ENCODE results near the gene SLC6A19.

SLC6A19 gene

DNA sequence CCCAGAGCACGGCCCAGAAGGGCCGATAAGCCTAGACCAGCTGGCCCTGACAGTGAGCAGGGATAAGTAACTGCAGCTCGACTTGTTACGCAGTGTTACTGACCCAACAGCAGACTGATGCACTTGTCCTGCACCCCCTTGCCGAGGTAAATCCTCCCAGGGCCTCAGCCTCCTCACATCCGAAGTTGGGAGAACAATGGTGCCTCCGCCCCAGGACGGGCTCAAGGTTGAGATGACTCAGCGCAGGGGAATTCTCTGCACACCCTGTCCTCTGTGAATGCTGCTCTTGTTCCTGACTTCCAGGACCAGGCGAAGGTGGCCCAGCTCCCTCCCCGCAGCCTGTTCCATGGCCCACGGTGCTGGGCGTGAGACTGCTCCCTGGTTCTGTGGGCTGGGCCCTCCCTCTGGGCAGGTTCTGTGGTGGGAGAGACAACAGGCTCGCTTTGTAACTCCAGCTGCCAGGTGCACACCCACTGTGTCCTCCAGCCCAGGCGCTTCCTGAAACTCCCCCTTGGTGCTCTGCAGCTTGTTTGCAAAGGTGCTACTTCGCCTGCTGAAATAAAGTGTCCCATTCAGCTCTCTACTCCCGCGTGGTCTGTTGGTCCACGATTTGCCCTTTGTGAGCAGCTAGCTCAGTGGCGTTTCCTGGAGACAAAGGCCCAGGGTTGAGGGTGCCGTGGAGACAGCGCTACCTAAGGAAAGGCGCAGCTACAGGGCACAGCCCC is 40.1 kb upstream of the SLC6A19 start:
- Histone ChIP-seq H3K27me3 (peaks cover 8% of the 10 kb centered on the region), H3K36me3 (no peaks in the 10 kb centered on the region), H3K4me1 (no peaks in the 10 kb centered on the region), H3K9me3 (peaks cover 5% of the 10 kb centered on the region), H3K4me3 (ENCODE audit: low read depth, low read length) (no peak overlapping the region)
- no peak for TF ChIP-seq CTCF (IDR thresholded peaks at IDR 0.05; ENCODE audit: low read depth, low read length)
- no peak for DNase-seq

- no peaks in the 10 kb centered on the region for H3K4me1 ChIP-seq
- TF ChIP-seq CTCF (IDR thresholded peaks at IDR 0.05; ENCODE audit: low read depth, low read length) = no peak
- H3K9me3 ChIP-seq = no peaks in the 10 kb centered on the region; the same call in 1 of the 2 replicates
- DNase-seq = no peak
- no peaks in the 10 kb centered on the region for H3K36me3 ChIP-seq
- peaks cover 3% of the 10 kb centered on the region; the same call in 1 of the 2 replicates for H3K27me3 ChIP-seq
- H3K4me3 ChIP-seq (ENCODE audit: low read depth, low read length) = no peak overlapping the region
These were observed 39.6 kb upstream of the SLC6A19 start for GRCh38 chr5:1161833-1162229.

- H3K27me3 ChIP-seq = peaks cover 3% of the 10 kb centered on the region; the same call in 1 of the 2 replicates
- no peaks in the 10 kb centered on the region for H3K9me3 ChIP-seq
- TF ChIP-seq CTCF (IDR thresholded peaks at IDR 0.05; ENCODE audit: low read depth, low read length) = no peak
- H3K36me3 ChIP-seq = no peaks in the 10 kb centered on the region
- DNase-seq = no peak
- no peaks in the 10 kb centered on the region for H3K4me1 ChIP-seq
- no peak overlapping the region for H3K4me3 ChIP-seq (ENCODE audit: low read depth, low read length)
These were observed 39.1 kb upstream of the SLC6A19 start for GRCh38 chr5:1162276-1162675.

DNA sequence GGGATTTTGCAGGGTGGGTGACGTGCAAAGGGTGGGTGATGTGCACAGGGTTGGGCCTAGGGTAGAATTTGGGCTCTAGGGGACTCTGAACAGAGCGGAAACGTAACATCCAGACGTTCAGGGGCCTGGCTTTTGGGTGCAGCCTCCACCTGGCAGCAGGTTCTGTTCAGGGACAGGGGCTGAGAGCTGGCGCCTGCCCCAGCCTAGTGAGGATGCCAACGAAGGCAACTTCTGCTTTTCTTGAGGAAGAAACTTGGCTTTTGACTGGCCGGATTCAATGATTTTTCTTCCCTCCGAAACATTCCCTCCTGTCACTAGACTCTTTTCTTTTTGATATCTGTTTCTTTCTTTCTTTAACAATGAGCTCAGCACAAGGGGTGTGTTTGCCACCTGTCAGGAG is 38.6 kb upstream of the SLC6A19 start:
- DNase-seq = no peak
- no peak for TF ChIP-seq CTCF (IDR thresholded peaks at IDR 0.05; ENCODE audit: low read depth, low read length)
- no peaks in the 10 kb centered on the region for H3K4me1 ChIP-seq
- no peaks in the 10 kb centered on the region for H3K36me3 ChIP-seq
- no peaks in the 10 kb centered on the region for H3K9me3 ChIP-seq
- no peak overlapping the region for H3K4me3 ChIP-seq (ENCODE audit: low read depth, low read length)
- H3K27me3 ChIP-seq = peaks cover 3% of the 10 kb centered on the region; the same call in 1 of the 2 replicates

DNA sequence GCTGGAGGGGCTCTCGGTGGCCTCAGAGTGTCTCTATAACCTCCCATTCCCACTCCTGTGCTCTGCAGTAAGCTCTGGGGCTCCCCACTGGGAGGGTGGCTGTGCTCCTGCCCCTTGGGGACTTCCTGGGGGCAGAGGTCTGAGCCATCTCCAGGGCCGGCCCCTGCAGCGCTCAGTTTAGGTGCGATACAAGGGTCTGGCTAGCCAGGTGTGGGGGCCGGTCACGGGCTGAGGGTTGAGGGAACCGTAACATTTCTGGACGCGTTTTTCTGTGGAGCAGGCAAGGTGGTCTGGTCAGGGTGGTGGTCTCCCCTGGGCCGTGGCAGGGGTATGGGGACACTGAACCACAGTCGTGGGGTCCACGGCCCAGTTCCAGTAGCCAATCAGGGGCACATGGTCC is 38.0 kb upstream of the SLC6A19 start:
- Histone ChIP-seq H3K4me1 (no peaks in the 10 kb centered on the region), H3K27me3 (peaks cover 3% of the 10 kb centered on the region; the same call in 1 of the 2 replicates), H3K9me3 (no peaks in the 10 kb centered on the region), H3K4me3 (ENCODE audit: low read depth, low read length) (no peak overlapping the region), H3K36me3 (no peaks in the 10 kb centered on the region)
- DNase-seq = no peak
- no peak for TF ChIP-seq CTCF (IDR thresholded peaks at IDR 0.05; ENCODE audit: low read depth, low read length)

- H3K4me3 ChIP-seq (ENCODE audit: low read depth, low read length) = no peak overlapping the region
- no peak for TF ChIP-seq CTCF (IDR thresholded peaks at IDR 0.05; ENCODE audit: low read depth, low read length)
- no peaks in the 10 kb centered on the region for H3K9me3 ChIP-seq
- H3K27me3 ChIP-seq = peaks cover 3% of the 10 kb centered on the region; the same call in 1 of the 2 replicates
- DNase-seq = no peak
- H3K36me3 ChIP-seq = no peaks in the 10 kb centered on the region
- H3K4me1 ChIP-seq = no peaks in the 10 kb centered on the region
These were observed 37.5 kb upstream of the SLC6A19 start for GRCh38 chr5:1163879-1164278.
